ENCODE results near the gene GAPVD1.

GRCh38 chr9:125240649-125240999 lies 21.0 kb upstream of the GAPVD1 start:
- no peak for TF ChIP-seq CTCF (IDR thresholded peaks at IDR 0.05)
- no peak for TF ChIP-seq POLR2AphosphoS5 (IDR thresholded peaks at IDR 0.05)
